DLD1 (cell line): ENCODE results near the gene AHI1.

ENCODE experiments used
- in situ Hi-C: cut with HindIII; loops from 2 replicates; pipeline ENCODE4 v1.10.0; 2017; ENCODE audit warnings: low sequenced_read_pairs

Gene AHI1

GRCh38 chr6:135334169-135334568 is 163.4 kb downstream of the AHI1 start:
- in situ Hi-C loops, result no loop called here

- in situ Hi-C loops, result no loop called here
Observed at GRCh38 chr6:135331002-135331401, 166.5 kb downstream of the AHI1 start.

GRCh38 chr6:135329851-135330803 is 167.4 kb downstream of the AHI1 start:
- in situ Hi-C loops, result no loop called here

- in situ Hi-C loops, result no loop called here
Observed at GRCh38 chr6:135328136-135328535, 169.4 kb downstream of the AHI1 start.

GRCh38 chr6:135325624-135326424 is 171.7 kb downstream of the AHI1 start:
- in situ Hi-C loops, result no loop called here

- in situ Hi-C loops, result no loop called here
Observed at GRCh38 chr6:135324531-135324930, 173.0 kb downstream of the AHI1 start.

- in situ Hi-C loops, result no loop called here
Observed at GRCh38 chr6:135323979-135324378, 173.6 kb downstream of the AHI1 start.

- in situ Hi-C loops, result no loop called here
Observed at GRCh38 chr6:135323202-135323668, 174.3 kb downstream of the AHI1 start.

GRCh38 chr6:135322427-135323201 is 174.9 kb downstream of the AHI1 start:
- in situ Hi-C loops, result no loop called here

GRCh38 chr6:135320721-135321621 is 176.6 kb downstream of the AHI1 start:
- in situ Hi-C loops, result no loop called here

GRCh38 chr6:135319819-135320218 is 177.7 kb downstream of the AHI1 start:
- in situ Hi-C loops, result no loop called here

- in situ Hi-C loops, result no loop called here
Observed at GRCh38 chr6:135318738-135319469, 178.6 kb downstream of the AHI1 start.

GRCh38 chr6:135314543-135314942 is 183.0 kb downstream of the AHI1 start:
- in situ Hi-C loops, result no loop called here

- in situ Hi-C loops, result no loop called here
Observed at GRCh38 chr6:135311446-135312200, 185.9 kb downstream of the AHI1 start.

GRCh38 chr6:135310291-135310690 is 187.2 kb downstream of the AHI1 start:
- in situ Hi-C loops, result no loop called here

GRCh38 chr6:135306740-135307420 is 190.7 kb downstream of the AHI1 start:
- in situ Hi-C loops, result no loop called here

GRCh38 chr6:135306166-135306565 is 191.4 kb downstream of the AHI1 start:
- in situ Hi-C loops, result no loop called here

- in situ Hi-C loops, result no loop called here
Observed at GRCh38 chr6:135305684-135306083, 191.9 kb downstream of the AHI1 start.
